ENCODE results near the gene KRT20. TPM values are rescaled to one million over a fixed set of nuclear protein-coding genes. Genes with fewer than 3 reads are reported as not detected.

KRT20 gene
- total RNA-seq, 1 experiment from 2014 or later = 0.13 TPM

- peak overlapping the region; percentile 62; the same call in 1 of the 2 replicates for H3K27ac ChIP-seq (ENCODE audit: low read length)
- H3K36me3 ChIP-seq (ENCODE audit: control insufficient read depth, insufficient read depth, low read length) = no peaks in the 10 kb centered on the region
- H3K4me3 ChIP-seq (ENCODE audit: low read depth in 2 of 2, low read length in 2 of 2) = peak overlapping the region in 1 of 2 experiments; percentile 38; a peak in 2 of 4 replicates
- BruUV-seq (replicated peaks) = no TSS peak
- DNase-seq (ENCODE audit: low read depth, low spot score) (no peak), ATAC-seq (peak; percentile 95)
- H3K9me3 ChIP-seq (ENCODE audit: control insufficient read depth, insufficient read depth, low read depth, low read length) = no peaks in the 10 kb centered on the region
- TF ChIP-seq SIN3A (IDR thresholded peaks at IDR 0.05; ENCODE audit: borderline replicate concordance, insufficient read depth, low read depth, low read length) (no peak), REST (IDR thresholded peaks at IDR 0.05; ENCODE audit: insufficient read depth in 1 of 2, low read depth in 2 of 2, low read length in 1 of 2) (no peak), TCF7L2 (IDR thresholded peaks at IDR 0.05; ENCODE audit: low read depth, low read length) (no peak), POLR2AphosphoS5 (IDR thresholded peaks at IDR 0.05; ENCODE audit: low read depth, low read length) (no peak), CTCF (IDR thresholded peaks at IDR 0.05) (no peak)
- H3K27me3 ChIP-seq (ENCODE audit: control insufficient read depth, insufficient read depth, low read length) = no peaks in the 10 kb centered on the region
- POLR2A ChIA-PET = no interaction called here
- peaks cover 18% of the 10 kb centered on the region for H3K4me1 ChIP-seq (ENCODE audit: control insufficient read depth, insufficient read depth, low read length)
- CTCF ChIA-PET = no interaction called here
- in situ Hi-C loops (cut with HindIII; ENCODE audit: low pct_unique_long_range_greater_than_20kb, low sequenced_read_pairs) (no loop called here), intact Hi-C loops (cut with micrococcal nuclease; ENCODE audit: unreplicated experiment) (loop anchor here (10.0 kb wide), 1 partner anchor 622 kb away; the partner anchor contains the start of gene KRT19)
Measured at GRCh38 chr17:40903129-40903847, 18.2 kb upstream of the KRT20 start.

- in situ Hi-C loops (cut with HindIII; ENCODE audit: low pct_unique_long_range_greater_than_20kb, low sequenced_read_pairs) (no loop called here), intact Hi-C loops (cut with micrococcal nuclease; ENCODE audit: unreplicated experiment) (loop anchor here (10.0 kb wide), 1 partner anchor 622 kb away; the partner anchor contains the start of gene KRT19)
- Histone ChIP-seq H3K27ac (ENCODE audit: low read length) (peak overlapping the region; percentile 62; the same call in 1 of the 2 replicates), H3K4me3 (ENCODE audit: low read depth in 2 of 2, low read length in 2 of 2) (no peak overlapping the region), H3K9me3 (ENCODE audit: control insufficient read depth, insufficient read depth, low read depth, low read length) (no peaks in the 10 kb centered on the region), H3K36me3 (ENCODE audit: control insufficient read depth, insufficient read depth, low read length) (no peaks in the 10 kb centered on the region), H3K4me1 (ENCODE audit: control insufficient read depth, insufficient read depth, low read length) (peaks cover 18% of the 10 kb centered on the region), H3K27me3 (ENCODE audit: control insufficient read depth, insufficient read depth, low read length) (no peaks in the 10 kb centered on the region)
- ATAC-seq (no peak), DNase-seq (ENCODE audit: low read depth, low spot score) (no peak)
- POLR2A ChIA-PET = interaction anchor here (0.6 kb wide), 1 partner anchor 19 kb away, joined by 11 read pairs; no protein-coding TSS in a partner anchor
- CTCF ChIA-PET = interaction anchor here (1.4 kb wide), 1 partner anchor 763 kb away, joined by 3 read pairs; no protein-coding TSS in a partner anchor
- TF ChIP-seq POLR2AphosphoS5 (IDR thresholded peaks at IDR 0.05; ENCODE audit: low read depth, low read length) (no peak), CTCF (IDR thresholded peaks at IDR 0.05) (no peak), REST (IDR thresholded peaks at IDR 0.05; ENCODE audit: insufficient read depth in 1 of 2, low read depth in 2 of 2, low read length in 1 of 2) (no peak), SIN3A (IDR thresholded peaks at IDR 0.05; ENCODE audit: borderline replicate concordance, insufficient read depth, low read depth, low read length) (no peak), TCF7L2 (IDR thresholded peaks at IDR 0.05; ENCODE audit: low read depth, low read length) (no peak)
- BruUV-seq (replicated peaks) = no TSS peak
Measured at GRCh38 chr17:40902498-40902897, 17.5 kb upstream of the KRT20 start.
